ENCODE measurements around the gene TGOLN2.
A peak's percentile ranks its signal among the peaks of the same experiment; 100 is the strongest.
"Not testable (repeated sequence)": the region's sequence is repeated elsewhere in the genome, so short reads cannot be mapped to it uniquely, and the experiment has no call there.

Gene TGOLN2

GRCh38 chr2:85327822-85328617, at the start of gene TGOLN2:
Gene TGOLN2 (minus strand): TSS chr2:85327989. CDS start chr2:85327962, 27 bp downstream.
- peak; percentile 77 to 87 for DNase-seq (ENCODE audit: low read depth in 2 of 2, low spot score in 1 of 2)

GRCh38 chr2:85377083-85377482, 49.3 kb upstream of the TGOLN2 start:
- DNase-seq (ENCODE audit: low read depth in 2 of 2, low spot score in 1 of 2), result no peak

- no peak for DNase-seq (ENCODE audit: low read depth in 2 of 2, low spot score in 1 of 2)
Measured at GRCh38 chr2:85376291-85377065, 48.7 kb upstream of the TGOLN2 start.

- no peak for DNase-seq (ENCODE audit: low read depth in 2 of 2, low spot score in 1 of 2)
Measured at GRCh38 chr2:85371045-85371444, 43.3 kb upstream of the TGOLN2 start.

GRCh38 chr2:85369500-85369899, 41.7 kb upstream of the TGOLN2 start:
- no peak for DNase-seq (ENCODE audit: low read depth in 2 of 2, low spot score in 1 of 2)

DNA sequence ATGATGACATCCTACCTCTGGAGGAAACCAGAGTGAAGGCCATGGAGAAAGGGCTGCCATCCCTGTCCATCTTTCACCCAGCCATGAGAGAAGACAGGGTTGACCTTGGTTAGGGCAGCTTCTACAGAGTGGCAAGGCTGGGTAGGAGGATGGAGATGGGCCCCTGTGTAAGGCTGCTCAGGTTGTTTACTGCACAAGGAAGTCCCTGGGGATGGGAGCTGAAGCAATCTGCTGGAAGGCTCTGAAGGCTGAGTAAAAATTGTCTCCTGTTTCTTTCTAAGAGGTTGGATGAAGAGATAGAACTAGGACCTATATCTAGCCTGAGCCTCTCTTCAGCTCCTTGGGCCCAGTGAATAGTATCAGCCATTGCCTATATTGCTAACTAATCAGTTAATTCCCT, 41.1 kb upstream of the TGOLN2 start:
- DNase-seq (ENCODE audit: low read depth in 2 of 2, low spot score in 1 of 2), result no peak

DNA sequence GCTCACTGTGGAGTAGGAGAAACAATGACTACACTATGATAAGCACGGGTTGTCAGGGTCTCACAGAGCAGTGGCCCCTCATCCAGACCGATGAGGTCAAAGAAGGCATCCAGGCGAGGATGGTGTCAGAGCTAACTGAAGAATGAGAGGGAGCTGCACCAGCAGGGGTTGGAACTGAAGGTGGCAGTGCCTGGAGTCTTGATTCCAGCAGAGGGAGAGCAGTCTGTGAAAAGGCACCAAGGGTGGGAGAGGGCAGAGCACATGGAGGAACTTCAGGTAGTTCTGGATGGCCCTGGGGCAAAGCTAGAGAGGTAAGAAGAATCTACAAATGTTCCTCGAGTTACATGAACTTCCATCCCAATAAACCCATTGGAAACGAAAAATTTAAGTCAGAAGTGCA, 39.4 kb upstream of the TGOLN2 start:
- no peak for DNase-seq (ENCODE audit: low read depth in 2 of 2, low spot score in 1 of 2)

- DNase-seq (ENCODE audit: low read depth in 2 of 2, low spot score in 1 of 2), result not testable (repeated sequence)
Measured at GRCh38 chr2:85362653-85363387, 35.0 kb upstream of the TGOLN2 start.

- no peak for DNase-seq (ENCODE audit: low read depth in 2 of 2, low spot score in 1 of 2)
Measured at GRCh38 chr2:85357736-85358135, 29.9 kb upstream of the TGOLN2 start.

DNA sequence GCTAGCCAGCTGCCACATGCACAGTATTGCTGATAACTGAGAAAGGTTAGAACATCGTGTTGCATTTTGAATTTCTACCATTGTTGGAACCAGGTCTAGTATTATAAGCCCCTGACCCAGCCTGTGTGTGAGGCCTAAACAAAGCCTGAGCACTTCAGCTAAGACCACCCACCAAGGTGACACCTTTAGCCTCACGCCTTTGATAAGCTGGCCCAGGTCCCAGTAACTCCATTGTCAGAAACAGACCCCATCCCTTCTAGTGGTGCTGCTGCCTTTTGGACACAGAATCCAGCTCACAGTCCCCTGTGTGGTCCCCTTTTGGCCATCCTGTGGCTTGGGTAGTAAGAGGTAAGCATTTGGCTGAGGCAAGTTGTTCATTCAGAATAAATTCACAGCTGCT, 28.4 kb upstream of the TGOLN2 start:
- no peak for DNase-seq (ENCODE audit: low read depth in 2 of 2, low spot score in 1 of 2)

- no peak for DNase-seq (ENCODE audit: low read depth in 2 of 2, low spot score in 1 of 2)
Measured at GRCh38 chr2:85355521-85355920, 27.7 kb upstream of the TGOLN2 start.

- peak in 1 of 2 donors; percentile 11 for DNase-seq (ENCODE audit: low read depth in 2 of 2, low spot score in 1 of 2)
Measured at GRCh38 chr2:85355073-85355410, 27.3 kb upstream of the TGOLN2 start.

DNA sequence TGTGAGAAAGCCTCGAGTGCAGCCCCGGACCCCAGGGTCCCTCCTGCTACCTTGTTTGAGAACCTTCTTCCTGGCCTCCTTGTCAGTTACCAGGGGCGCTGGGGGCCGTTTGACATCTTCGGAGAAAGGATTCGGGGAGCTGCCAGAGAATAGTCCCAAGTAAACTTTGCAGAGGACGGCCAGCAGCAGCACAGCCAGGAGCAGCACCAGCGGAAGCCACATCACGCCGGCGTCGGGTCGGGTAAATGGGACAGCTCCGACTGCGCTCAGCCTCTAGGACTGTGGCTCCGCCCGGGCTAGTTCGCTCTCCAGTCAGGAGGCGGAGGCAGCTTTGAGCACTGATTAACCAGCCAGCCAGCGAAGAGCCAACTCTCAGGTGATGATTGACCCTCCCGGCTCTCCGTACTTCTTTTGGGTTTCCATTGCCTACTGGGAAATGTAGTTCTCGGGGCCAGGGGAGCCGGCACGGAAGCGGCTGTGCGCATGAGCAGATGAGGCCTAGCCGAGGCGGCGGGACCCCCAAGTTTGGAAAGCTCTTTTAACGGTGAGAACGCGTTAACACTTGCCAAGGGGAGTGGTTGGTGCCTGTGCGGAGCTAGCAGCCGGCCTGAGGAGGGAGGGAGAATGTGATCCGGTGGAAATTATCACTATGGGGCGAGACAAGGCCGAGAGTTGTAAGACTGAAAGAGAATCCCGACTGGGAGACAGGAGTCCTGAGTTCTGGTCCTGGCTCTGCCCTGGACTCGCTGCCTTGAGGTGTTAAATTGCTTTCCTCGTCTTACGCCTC, 26.7 kb upstream of the TGOLN2 start, which contains the start of the genes ELMOD3 and RETSAT:
ELMOD3 (plus strand) TSS at position 484 of the 787 bp plus-strand sequence. CDS start 2,430 bp downstream, outside the sequence.
RETSAT (minus strand) TSS at position 243 of the 787 bp plus-strand sequence; CDS start at position 222, 21 bp downstream.
- peak; percentile 87 to 92 for DNase-seq (ENCODE audit: low read depth in 2 of 2, low spot score in 1 of 2)

- no peak for DNase-seq (ENCODE audit: low read depth in 2 of 2, low spot score in 1 of 2)
Measured at GRCh38 chr2:85353876-85354285, 26.1 kb upstream of the TGOLN2 start.

DNA sequence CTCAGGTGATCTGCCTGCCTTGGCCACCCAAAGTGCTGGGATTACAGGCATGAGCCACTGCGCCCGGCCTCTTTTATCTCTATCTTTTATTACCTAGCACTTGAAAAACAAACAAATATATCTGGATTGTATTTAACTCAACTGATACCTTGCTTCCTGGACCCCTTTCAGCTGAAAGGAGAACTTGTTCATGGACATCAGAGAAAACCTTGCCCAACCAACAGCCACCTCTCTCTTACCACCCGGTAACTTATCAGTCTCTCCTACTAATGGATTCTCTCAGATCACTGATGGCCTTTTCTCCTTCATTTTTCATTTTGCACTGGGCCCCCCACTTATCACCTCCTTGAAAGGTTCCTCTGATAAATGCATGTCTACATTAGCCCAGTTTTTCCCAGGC, 19.8 kb upstream of the TGOLN2 start:
- DNase-seq (ENCODE audit: low read depth in 2 of 2, low spot score in 1 of 2), result no peak

- no peak for DNase-seq (ENCODE audit: low read depth in 2 of 2, low spot score in 1 of 2)
Measured at GRCh38 chr2:85344356-85344954, 16.7 kb upstream of the TGOLN2 start.

DNA sequence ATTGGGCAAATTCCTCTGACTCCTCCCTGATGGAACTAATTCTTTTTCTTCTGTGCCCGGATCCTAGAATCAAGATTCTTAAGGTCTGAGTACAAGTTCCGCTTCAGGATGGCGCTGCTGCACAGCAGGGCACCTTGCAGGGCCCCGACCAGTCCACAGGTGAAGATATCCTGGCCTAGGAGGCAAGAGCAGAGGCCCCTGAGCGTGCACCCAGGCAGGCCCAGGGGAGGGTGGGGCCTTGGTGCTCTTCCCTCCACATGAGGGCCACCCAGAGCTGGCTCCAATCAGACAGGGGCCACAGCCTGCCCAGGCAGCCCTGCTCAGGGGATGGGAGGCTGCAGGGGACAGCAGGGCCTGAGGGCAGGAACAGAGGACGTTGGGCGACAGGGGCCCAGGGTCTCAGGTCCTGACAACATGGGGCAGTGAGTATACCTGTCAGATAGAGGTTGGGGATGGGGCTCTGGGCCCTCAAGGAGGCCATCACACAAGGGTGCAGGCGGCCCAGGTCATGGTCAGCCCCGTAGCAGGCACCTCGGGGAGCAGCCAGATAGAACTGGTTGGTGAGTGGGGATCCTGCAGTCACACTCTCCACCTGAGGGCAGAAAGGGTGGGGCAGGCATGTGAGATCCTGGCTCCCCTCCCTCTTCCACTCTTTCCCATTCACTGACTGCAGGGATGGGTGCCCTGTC, 15.6 kb upstream of the TGOLN2 start:
- not testable (repeated sequence) for DNase-seq (ENCODE audit: low read depth in 2 of 2, low spot score in 1 of 2)

GRCh38 chr2:85342156-85342555, 14.4 kb upstream of the TGOLN2 start:
- DNase-seq (ENCODE audit: low read depth in 2 of 2, low spot score in 1 of 2), result no peak

- DNase-seq (ENCODE audit: low read depth in 2 of 2, low spot score in 1 of 2), result no peak
Measured at GRCh38 chr2:85341269-85342029, 13.7 kb upstream of the TGOLN2 start.

Measured in stimulated activated CD8-positive, alpha-beta memory T cell treated with anti-CD3 and anti-CD28 coated beads, Interleukin-4, amount 100 ng/mL, for 4 hours (primary cell).